HG03460 (cell line): Measurements from ENCODE around the gene DLGAP1.

Source experiments
- ATAC-seq: cut with Tn5 transposase; IDR thresholded peaks from one replicate; pipeline ENCODE4 v1.9.1; 2021; ENCODE audit not compliant: unreplicated experiment

Gene DLGAP1

GRCh38 chr18:3836483-3837335 is 618.4 kb downstream of the DLGAP1 start:
- ATAC-seq, result no peak

DNA sequence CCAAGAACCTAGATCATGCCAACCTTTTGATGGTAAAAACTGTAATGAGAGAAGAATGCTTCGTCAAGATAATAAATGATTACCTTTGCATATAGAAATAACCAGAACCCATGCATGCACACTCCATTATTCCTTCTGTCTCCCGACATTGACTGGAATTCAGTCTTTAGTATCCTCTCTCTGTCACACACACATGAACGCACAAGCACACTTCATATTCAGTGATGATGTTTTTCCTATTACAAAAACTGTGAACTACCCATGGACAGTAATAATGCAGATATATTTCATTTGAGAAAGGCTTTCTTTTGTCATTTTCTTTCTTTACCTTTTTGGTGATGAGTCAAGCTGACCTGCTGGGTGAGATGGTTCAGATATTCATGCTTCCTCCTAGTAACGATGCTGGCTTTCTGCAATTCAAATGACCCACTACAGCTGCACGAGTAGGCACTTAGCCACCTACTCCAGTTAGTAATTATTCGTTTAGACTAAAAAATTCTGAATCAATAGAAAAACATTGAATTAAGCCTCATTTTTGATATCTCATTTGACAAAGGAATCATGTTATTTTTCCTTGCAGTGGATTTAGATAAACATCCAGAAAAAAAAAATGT is 623.0 kb downstream of the DLGAP1 start:
- ATAC-seq, result no peak

GRCh38 chr18:3830604-3831003 is 624.5 kb downstream of the DLGAP1 start:
- ATAC-seq, result no peak

DNA sequence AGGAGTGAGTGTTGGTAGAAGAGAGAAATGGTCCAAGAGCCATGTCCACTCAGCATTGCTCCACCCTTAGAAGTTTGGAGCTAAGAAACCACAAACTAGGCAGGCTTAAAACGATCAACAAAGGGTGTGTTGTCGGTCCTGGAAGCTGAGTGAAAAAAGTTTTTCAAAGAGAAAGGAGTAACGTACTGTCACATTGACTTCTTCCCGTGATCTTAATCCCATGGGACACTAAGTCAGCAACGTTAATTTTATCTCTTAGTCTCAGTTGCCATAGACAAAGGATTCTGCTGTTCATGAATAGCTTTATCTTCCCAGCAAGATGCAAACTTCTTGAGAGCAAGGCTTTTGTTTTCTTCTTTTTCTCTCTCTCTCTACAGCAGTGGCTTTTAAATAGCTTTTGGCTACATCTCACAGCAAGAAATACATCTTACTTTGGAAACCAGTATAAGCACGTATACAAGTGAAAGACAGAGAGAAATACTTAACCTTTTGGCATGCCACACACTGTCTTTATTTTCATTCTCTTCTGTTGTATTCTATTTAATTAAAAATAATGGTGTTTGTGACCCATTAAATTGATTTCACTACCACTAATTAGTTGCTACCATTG is 627.8 kb downstream of the DLGAP1 start:
- ATAC-seq, result no peak

- ATAC-seq, result no peak
Observed at GRCh38 chr18:3826021-3826420, 629.1 kb downstream of the DLGAP1 start.

DNA sequence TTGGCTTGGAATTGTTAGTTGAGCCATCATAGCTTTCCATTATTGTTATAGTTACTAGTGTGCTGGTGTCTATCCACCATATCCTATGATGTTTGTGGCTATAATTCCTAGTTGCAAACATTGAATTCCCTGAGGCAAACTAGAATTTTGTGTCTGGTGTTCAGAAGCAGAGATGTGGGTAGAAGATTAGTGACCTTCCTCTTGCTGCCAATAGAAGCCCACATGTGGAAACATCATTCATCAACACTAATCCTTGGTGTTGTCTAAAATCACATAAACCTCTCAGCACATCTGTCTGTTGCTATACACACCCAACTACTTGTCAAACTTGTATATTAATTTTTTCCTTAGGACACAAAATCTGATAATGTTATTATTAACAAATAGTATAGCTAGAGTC is 631.0 kb downstream of the DLGAP1 start:
- no peak for ATAC-seq

DNA sequence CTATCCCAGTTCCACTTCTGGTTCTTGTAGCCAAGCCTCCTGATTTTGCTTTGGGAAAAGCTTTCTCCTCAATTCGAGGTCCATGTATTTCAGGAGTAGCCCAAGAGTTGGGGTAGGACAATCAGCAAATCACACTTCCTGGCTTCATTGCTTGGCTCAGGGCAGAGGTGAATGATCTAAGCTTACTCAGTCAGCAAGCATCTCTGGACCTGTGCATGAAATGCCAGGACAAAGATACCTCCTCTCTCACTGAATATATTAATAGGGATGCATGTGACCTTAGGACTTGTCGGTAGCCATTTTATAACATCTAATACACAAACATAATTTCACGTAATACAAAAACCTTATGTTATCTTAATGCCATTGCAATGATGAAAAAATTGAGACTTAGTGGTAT is 632.0 kb downstream of the DLGAP1 start:
- no peak for ATAC-seq

DNA sequence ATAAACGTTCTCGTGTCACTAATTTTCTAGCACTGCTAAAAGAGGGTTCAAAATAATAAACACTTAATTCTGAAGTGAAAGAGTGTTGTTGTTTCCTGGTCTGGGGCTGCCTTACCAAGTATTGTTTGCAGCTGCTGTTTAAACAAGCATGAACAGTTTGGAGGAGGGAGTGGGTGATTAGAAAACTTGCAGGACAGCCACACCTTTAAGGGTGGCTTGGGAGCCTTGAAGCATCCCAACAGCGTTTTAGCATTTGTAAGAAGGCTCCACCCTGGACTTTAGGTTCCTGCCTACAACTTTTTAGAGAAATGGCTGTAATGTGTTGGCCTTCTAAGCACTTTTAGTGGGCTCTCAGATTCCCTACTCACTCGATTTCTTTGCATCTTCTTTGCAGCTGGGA is 633.6 kb downstream of the DLGAP1 start:
- no peak for ATAC-seq

GRCh38 chr18:3819961-3820360 is 635.1 kb downstream of the DLGAP1 start:
- no peak for ATAC-seq

DNA sequence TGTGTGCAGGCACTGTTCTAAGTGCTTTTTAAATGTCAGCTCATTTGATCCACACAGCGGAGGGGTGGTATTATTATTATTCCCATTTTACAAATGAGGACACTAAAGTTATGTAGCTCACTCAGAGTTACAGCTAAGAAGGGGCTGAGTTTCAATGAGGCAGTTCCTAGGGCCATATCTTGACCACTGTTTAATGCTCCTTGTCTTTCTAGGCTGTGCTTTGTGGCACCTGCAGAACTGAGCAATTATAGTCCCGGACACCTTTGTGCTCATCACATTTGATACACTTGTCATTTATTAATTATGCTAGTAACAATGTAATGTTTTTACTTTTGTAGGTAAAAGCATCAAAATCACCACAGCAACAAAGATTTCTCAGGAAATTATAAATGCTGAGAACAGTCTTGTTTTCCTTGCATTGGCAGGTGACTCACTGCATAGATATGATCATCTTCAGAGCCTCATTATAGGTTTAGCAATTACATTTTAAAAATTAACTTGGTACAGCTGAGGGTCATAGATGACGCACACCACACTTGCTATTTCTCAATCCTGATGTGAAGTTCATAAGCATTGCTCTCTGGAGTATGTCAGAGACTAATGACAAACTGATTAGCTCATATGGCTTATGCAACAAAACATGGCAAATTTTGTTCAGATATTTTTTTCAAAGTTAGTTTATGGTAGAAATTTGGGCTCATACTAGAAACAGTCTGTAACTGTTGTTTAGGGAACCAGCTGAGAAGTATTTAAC is 638.3 kb downstream of the DLGAP1 start:
- no peak for ATAC-seq

- ATAC-seq, result no peak
Observed at GRCh38 chr18:3815991-3816390, 639.1 kb downstream of the DLGAP1 start.

DNA sequence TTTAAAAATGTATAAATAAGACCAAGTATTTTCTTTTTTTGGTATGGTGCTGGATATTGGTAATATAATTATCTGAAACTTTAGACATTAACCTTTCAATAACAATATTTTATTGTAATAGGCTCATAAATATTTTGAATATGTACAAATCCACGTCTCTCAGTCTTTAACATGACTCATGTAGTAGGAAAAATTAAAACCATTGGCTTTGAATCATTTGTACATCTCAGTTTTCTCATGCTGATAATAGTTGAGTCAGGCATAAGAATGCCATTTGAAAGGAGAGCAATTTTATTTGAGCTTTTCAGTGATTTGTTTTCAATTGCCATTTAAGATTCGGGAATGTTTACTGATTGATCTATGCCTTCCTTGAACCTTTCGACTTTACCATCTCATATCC is 640.3 kb downstream of the DLGAP1 start:
- ATAC-seq, result no peak

GRCh38 chr18:3810296-3810695 is 644.8 kb downstream of the DLGAP1 start:
- no peak for ATAC-seq

- ATAC-seq, result no peak
Observed at GRCh38 chr18:3808985-3809780, 645.9 kb downstream of the DLGAP1 start.

GRCh38 chr18:3806656-3807055 is 648.5 kb downstream of the DLGAP1 start:
- no peak for ATAC-seq

GRCh38 chr18:3804336-3804735 is 650.8 kb downstream of the DLGAP1 start:
- ATAC-seq, result no peak

- no peak for ATAC-seq
Observed at GRCh38 chr18:3803350-3803749, 651.8 kb downstream of the DLGAP1 start.

DNA sequence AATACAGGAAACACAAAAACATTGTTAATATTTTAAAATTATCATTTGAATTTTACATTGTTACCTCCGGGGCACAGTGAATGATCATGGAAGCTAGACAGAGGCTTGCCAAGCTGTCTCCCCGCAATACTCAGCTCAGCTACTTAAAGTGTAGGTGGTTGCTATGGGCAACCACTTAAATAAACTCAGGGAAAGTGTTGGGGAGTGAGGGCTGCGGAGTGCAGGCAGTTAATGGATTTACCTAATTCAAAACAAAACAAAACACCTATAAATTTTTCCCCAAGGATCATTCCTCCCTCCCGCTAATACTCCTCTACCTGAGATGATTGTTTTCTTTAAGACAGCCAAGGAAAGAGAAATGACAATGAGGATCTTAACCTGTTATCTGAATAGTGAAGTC is 655.6 kb downstream of the DLGAP1 start:
- ATAC-seq, result no peak

GRCh38 chr18:3798032-3798431 is 657.1 kb downstream of the DLGAP1 start:
- no peak for ATAC-seq

GRCh38 chr18:3796434-3796833 is 658.7 kb downstream of the DLGAP1 start:
- no peak for ATAC-seq
